Endothelial cell of hepatic sinusoid (primary cell): ENCODE data around the gene GAPVD1.

ENCODE experiments used
- in situ Hi-C: cut with HindIII; loops from 2 replicates; pipeline ENCODE4 v1.10.0; 2017; ENCODE audit warnings: low sequenced_read_pairs

Gene GAPVD1

GRCh38 chr9:125400725-125401716, 139.4 kb downstream of the GAPVD1 start:
- in situ Hi-C loops, result no loop called here

GRCh38 chr9:125404733-125405132, 143.1 kb downstream of the GAPVD1 start:
- in situ Hi-C loops, result no loop called here

DNA sequence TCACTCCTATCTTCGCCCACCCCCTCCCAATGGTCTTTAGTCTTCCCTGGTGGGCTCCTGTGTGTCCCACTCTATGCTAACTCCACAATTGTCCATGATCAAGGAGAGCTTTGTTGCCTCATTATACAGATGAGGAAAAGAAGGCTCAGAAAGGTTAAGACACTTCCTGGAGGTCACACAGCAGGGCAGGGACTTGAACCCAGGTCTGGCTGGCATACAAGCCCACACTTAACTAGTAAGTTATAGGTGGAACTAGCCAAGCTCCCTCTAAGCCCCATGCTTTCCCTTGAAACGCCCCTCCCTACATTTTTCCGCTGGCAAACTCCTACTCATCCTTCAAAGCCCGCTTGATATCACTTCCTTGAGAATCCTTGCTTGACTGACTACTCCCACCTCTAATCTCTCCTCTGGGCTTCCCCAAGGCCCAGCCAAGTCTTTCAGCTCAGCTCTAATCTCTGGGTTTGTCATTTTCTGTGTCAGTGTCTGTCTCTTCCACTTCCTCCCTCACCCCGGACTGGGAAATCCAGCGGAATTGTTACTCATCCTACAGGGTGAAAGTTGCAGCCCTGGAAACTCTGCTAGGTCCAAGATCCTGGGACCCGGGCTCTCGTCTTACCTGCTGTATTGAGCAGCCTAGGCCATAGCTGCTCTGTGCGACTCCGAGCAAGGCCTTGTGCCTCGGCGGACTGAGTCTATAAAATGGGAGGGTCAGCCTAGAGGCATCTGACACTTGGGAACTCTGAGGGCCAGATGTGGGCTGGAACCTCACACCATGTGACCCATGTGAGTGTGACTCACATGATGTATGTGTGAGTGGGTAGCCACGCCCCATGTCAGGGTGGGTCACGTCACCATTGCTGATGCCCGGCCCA, 144.5 kb downstream of the GAPVD1 start:
- in situ Hi-C loops, result no loop called here

DNA sequence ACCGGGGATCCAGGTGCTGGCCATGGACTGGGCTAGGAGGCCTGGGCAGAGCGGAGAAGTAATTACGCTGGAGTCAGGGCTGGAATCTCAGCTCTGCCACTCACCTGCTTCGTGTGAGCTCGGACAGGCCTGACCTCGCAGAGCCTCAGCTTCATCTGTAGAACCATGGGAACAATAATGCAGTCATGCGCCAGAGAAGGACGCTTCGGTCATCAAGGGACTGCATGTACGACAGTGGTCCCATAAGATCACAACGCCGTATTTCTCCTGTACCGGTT, 145.1 kb downstream of the GAPVD1 start:
- in situ Hi-C loops, result no loop called here

- in situ Hi-C loops, result no loop called here
Observed at GRCh38 chr9:125407432-125407973, 145.9 kb downstream of the GAPVD1 start.

GRCh38 chr9:125407974-125408900, 146.6 kb downstream of the GAPVD1 start:
- in situ Hi-C loops, result no loop called here

DNA sequence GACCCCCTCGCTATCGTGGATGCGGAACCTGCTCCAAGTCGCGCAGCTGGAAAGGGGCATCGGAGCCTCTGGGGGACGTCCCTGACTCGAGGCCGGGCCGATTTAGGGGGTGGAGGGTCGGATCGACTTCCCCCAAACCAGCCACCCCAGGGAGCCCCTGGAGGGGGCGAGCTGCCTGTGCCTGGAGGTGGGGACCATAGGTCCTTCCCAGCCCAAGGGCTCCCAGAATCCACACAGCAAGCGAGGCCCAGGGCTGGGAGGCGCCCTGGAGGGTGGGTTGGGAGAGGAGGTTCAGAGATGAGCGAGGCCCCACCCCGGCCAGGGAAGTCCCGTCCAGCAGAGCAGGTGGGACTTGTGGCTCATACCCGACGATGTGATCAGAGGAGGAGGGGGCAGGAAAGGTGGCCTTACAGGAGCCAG, 147.6 kb downstream of the GAPVD1 start:
- in situ Hi-C loops, result no loop called here

- in situ Hi-C loops, result no loop called here
Observed at GRCh38 chr9:125409637-125410521, 148.3 kb downstream of the GAPVD1 start.

GRCh38 chr9:125410522-125410894, 148.9 kb downstream of the GAPVD1 start:
- in situ Hi-C loops, result no loop called here

GRCh38 chr9:125411171-125411756, 149.6 kb downstream of the GAPVD1 start:
- in situ Hi-C loops, result no loop called here

- in situ Hi-C loops, result no loop called here
Observed at GRCh38 chr9:125412166-125412565, 150.5 kb downstream of the GAPVD1 start.

DNA sequence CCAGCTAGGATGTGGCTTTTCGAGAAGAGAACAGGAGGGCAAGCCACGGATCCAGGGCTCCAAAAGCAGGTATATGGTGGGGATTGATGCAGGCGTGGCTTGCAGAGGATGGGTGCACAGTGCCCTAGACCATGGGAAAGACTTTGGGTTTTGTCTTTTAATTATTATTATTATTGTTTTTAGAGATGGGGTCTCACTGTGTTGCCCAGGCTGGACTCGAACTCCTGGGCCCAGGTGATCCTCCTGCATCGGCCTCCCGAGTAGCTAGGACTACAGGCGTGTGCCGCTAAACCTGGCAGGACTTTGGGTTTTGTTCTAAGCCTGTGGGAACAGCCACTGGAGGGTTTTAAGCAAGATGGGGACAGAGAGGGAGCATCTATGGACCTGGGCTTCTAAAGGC, 152.0 kb downstream of the GAPVD1 start:
- in situ Hi-C loops, result no loop called here

GRCh38 chr9:125415583-125416460, 154.2 kb downstream of the GAPVD1 start:
- in situ Hi-C loops, result no loop called here

- in situ Hi-C loops, result no loop called here
Observed at GRCh38 chr9:125416517-125416916, 154.9 kb downstream of the GAPVD1 start.
